ENCODE data around the gene FILIP1. TPM values are rescaled to one million over a fixed set of nuclear protein-coding genes. Genes with fewer than 3 reads are reported as not detected.

The FILIP1 gene
- total RNA-seq, 1 experiment from 2014 or later = 2.4 TPM

DNA sequence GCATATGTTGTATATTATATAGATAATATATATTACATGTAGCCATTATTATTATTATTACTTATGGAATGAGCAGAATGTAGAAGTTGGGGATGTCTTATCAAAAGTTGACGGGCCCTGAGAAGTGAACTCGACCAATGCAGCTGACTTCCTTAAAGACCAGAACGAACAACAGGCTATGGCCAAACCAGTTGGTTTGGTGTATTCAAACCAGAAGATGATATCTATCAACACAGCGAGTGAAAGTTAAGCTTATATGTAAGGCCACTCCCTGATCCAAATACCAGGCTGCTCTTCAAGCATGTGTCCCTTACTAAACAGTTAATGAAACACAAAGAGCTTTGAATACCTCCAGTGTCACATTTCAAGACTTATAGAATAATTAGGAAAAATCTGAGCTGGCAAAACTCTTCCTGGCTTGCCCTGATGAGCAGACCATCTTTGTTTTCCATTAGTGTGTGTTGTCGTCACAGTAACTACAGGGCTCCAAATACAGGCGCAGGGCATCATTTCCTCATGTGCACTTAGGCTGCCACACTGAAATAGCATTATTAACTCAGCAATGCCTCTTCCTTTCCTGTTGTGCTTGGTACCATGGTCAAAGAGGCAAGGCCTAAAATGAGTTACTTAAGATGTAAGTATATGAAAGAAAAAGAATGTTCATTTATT is 6.6 kb downstream of the FILIP1 start:
- Histone ChIP-seq H3K27me3 (replicated peaks) (no peaks in the 10 kb centered on the region), H3K27ac (no peak overlapping the region), H3K4me3 (no peak overlapping the region), H3K9me3 (replicated peaks) (no peaks in the 10 kb centered on the region), H3K4me1 (replicated peaks) (no peaks in the 10 kb centered on the region), H3K36me3 (no peaks in the 10 kb centered on the region)
- DNase-seq (ENCODE audit: low read depth in 1 of 2, low spot score in 2 of 2) = no peak

DNA sequence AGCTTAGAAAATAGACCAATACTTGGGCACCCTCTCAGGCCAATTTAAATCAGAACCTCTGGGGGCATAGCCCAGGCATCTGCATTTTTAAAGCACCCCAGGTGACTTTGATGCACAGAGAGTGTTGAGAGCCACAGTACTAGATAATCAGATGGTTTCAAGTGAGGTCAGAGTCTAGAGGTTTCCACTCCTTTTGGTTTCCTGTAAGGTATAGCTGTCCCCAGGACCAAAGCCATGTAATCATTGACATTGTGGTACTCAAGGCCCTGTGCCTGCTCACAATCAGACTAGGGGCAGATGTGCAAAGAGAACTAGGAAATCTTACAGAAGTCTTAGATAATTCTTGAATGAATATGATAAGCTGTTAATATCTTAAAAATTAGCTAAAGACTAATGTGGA is 9.1 kb downstream of the FILIP1 start:
- Histone ChIP-seq H3K27ac (no peak overlapping the region), H3K4me3 (no peak overlapping the region), H3K27me3 (replicated peaks) (no peaks in the 10 kb centered on the region), H3K9me3 (replicated peaks) (no peaks in the 10 kb centered on the region), H3K4me1 (replicated peaks) (no peaks in the 10 kb centered on the region), H3K36me3 (no peaks in the 10 kb centered on the region)
- no peak for DNase-seq (ENCODE audit: low read depth in 1 of 2, low spot score in 2 of 2)

DNA sequence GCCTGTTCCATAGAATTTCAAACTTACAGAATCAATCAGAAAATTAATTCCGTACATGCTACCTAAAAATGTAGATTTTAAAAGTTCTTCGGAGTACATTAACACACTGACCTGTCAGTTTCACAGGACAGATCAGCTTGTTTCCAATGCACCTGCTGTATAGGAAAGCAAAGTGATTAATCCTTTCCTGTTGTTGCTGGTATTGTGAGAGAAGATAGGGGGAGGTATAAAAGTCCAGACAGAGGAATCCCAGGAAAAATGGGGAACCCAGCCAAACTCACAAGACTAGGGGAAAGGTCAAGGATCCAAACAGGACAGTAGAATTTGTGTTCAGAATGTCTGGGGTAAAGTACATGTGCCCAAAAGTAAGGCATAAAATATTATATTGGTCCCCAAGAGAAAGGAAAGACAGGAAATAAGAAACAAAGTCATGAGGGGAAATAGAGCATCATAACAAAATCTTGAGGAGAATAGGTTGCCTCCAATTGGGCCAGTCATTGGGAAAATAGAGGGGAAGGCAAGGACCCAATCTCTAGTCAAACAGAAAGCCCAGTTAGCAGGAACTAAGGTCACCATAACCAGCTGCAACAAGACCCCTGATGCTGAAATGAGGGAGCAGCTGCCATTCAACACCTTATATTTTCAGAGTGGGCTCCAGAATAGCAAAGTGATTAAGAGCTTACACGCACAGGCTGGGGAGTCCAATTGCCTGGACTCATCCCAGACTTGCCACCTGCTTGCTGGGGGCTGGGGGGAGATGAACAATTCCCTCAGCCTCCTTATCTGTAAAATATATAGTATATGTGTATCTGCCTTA is 10.3 kb downstream of the FILIP1 start:
- H3K27ac ChIP-seq = no peak overlapping the region
- no peaks in the 10 kb centered on the region for H3K36me3 ChIP-seq
- H3K4me1 ChIP-seq (replicated peaks) = no peaks in the 10 kb centered on the region
- H3K27me3 ChIP-seq (replicated peaks) = no peaks in the 10 kb centered on the region
- no peak for DNase-seq (ENCODE audit: low read depth in 1 of 2, low spot score in 2 of 2)
- H3K9me3 ChIP-seq (replicated peaks) = no peaks in the 10 kb centered on the region
- H3K4me3 ChIP-seq = no peak overlapping the region

DNA sequence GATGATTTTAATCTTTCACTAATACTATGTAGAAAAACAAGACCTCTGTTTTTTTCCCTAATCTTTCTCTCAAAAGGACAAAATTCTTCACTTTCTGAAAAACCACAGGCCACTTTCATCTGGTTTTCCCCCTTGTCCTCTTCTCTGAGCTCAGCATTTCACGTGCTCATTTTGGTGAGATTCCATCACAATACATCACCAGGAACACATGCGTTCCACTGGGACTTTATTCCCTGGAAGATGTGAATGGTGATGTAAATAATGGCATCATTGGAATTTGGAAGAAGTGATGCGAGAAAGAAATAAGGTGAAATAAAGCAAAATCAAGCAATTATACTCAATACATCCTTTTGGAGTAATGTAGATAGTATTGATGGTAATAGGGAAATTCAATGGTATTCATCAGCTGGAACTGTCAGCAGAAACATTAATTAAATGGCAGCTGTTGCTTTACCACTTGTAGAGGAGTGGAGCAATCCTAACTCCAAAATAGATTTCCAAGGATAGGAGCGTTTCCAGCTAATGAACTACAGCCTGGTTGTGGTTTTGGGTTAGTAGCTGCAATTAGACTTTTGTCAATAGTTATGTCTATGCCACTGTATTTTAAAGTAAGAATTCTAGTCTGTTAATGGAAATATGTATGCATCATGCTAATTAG is 11.5 kb downstream of the FILIP1 start:
- DNase-seq (ENCODE audit: low read depth in 1 of 2, low spot score in 2 of 2) = no peak
- Histone ChIP-seq H3K4me3 (no peak overlapping the region), H3K27ac (no peak overlapping the region), H3K9me3 (replicated peaks) (no peaks in the 10 kb centered on the region), H3K27me3 (replicated peaks) (0 out of 2 replicates have a peak, but pooled peaks cover under 1% of the 10 kb centered on the region), H3K4me1 (replicated peaks) (no peaks in the 10 kb centered on the region), H3K36me3 (no peaks in the 10 kb centered on the region)

DNA sequence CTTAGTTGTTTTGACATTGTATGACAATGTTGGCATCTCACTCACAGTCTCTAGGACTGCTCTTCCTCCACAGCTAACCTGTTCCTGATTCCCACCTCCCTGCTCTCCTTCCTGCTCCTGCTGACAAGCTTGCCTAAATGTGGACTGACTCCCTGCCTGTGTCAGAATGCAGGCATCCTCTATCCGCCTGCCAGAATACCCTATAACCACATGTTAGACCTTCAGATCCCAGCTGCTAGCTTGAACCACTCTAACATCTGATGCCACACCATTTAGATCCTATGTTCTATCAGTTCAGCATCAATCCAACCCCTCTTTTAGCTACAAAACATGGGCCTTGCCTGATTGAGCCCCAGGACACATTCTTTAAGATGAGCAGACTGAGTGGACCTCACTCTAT is 12.2 kb downstream of the FILIP1 start:
- H3K27me3 ChIP-seq (replicated peaks) = 0 out of 2 replicates have a peak, but pooled peaks cover 2% of the 10 kb centered on the region
- H3K27ac ChIP-seq = no peak overlapping the region
- no peak for DNase-seq (ENCODE audit: low read depth in 1 of 2, low spot score in 2 of 2)
- H3K4me3 ChIP-seq = no peak overlapping the region
- H3K4me1 ChIP-seq (replicated peaks) = no peaks in the 10 kb centered on the region
- H3K36me3 ChIP-seq = no peaks in the 10 kb centered on the region
- no peaks in the 10 kb centered on the region for H3K9me3 ChIP-seq (replicated peaks)

DNA sequence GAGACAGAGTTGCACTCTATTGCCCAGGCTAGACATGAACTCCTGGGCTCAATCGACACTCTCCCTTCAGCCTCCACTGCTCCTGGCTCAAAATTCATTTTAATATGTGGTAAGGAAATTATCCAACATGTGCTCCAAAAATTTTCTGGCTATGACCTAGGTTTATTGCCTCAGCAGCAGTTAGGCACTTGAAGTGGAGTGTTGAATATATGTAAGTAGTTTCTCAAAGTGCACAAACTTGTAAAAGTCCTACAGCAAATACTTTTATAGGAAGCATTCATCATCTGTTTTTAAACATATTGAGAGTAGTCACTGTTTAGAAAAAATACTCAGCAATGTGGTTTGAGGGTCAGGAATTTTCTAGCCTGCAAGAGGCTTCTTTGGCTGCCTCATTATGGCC is 13.2 kb downstream of the FILIP1 start:
- DNase-seq (ENCODE audit: low read depth in 1 of 2, low spot score in 2 of 2) = no peak
- Histone ChIP-seq H3K36me3 (no peaks in the 10 kb centered on the region), H3K27ac (no peak overlapping the region)

DNA sequence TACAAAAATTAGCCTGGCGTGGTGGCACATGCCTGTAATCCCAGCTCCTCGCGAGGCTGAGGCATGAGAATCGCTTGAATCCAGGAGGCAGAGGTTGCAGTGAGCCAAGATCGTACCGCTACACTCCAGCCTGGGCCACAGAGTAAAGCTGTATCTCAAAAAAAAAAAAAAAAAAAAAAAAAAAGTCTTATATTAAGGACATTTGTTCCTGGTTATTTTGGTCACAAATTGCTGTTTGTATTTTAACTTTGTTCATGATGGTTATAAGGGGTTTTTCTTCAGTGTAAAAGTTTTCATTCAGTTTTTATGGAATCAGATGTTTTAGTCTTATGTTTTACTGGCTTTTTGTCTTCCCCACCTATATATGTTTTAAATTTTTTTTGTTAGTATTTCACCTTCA is 13.9 kb downstream of the FILIP1 start:
- Histone ChIP-seq H3K36me3 (no peaks in the 10 kb centered on the region), H3K4me1 (replicated peaks) (no peaks in the 10 kb centered on the region), H3K27ac (no peak overlapping the region), H3K27me3 (replicated peaks) (0 out of 2 replicates have a peak, but pooled peaks cover 2% of the 10 kb centered on the region), H3K4me3 (no peak overlapping the region), H3K9me3 (replicated peaks) (no peaks in the 10 kb centered on the region)
- DNase-seq (ENCODE audit: low read depth in 1 of 2, low spot score in 2 of 2) = no peak

More for the DNA sequence above, 13.2 kb downstream of the FILIP1 start:
- Histone ChIP-seq H3K4me3 (no peak overlapping the region), H3K27me3 (replicated peaks) (0 out of 2 replicates have a peak, but pooled peaks cover 2% of the 10 kb centered on the region), H3K9me3 (replicated peaks) (no peaks in the 10 kb centered on the region), H3K4me1 (replicated peaks) (no peaks in the 10 kb centered on the region)

DNA sequence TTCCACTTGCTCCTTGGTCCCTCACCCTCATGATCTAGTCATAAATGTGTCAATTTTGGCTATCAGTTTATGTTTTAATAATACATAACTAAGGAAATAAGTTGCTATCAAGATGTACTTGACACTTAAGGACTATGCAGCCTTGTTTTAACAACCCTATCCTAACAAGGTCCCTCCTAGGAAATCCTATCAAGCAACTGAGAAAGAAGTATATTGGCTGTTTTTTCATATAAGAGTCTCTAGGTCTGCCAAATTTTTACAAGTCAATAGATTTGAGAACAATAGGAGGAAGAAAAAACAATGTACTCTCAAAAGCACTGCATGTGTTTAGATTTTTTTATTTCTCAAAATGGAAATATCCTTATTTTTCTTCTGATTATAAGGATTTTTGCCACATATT is 14.7 kb downstream of the FILIP1 start:
- H3K27ac ChIP-seq = no peak overlapping the region
- no peaks in the 10 kb centered on the region for H3K9me3 ChIP-seq (replicated peaks)
- DNase-seq (ENCODE audit: low read depth in 1 of 2, low spot score in 2 of 2) = no peak
- no peak overlapping the region for H3K4me3 ChIP-seq
- H3K4me1 ChIP-seq (replicated peaks) = no peaks in the 10 kb centered on the region
- H3K36me3 ChIP-seq = no peaks in the 10 kb centered on the region
- H3K27me3 ChIP-seq (replicated peaks) = 0 out of 2 replicates have a peak, but pooled peaks cover 2% of the 10 kb centered on the region

DNA sequence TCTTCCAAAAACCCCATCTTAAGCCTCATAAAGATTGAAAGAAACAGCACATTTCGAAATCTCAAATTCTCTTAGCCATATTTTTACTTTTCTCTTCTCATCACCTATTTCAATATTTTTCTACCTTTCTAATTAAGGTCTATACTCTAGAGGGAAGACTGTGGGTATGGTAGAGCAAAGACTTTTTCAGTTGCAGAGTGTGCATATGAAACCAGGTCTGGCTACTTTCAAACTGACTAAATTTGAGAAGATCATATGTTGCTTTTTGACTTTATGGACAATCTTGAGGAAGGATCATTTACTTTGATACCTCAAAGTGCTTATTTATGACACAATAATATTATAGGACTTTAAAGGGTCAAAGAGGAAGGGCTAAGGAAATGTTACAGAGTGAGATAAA is 20.7 kb downstream of the FILIP1 start:
- no peaks in the 10 kb centered on the region for H3K9me3 ChIP-seq (replicated peaks)
- no peak overlapping the region for H3K4me3 ChIP-seq
- H3K36me3 ChIP-seq = no peaks in the 10 kb centered on the region
- H3K27me3 ChIP-seq (replicated peaks) = 0 out of 2 replicates have a peak, but pooled peaks cover 2% of the 10 kb centered on the region
- no peak for DNase-seq (ENCODE audit: low read depth in 1 of 2, low spot score in 2 of 2)
- no peaks in the 10 kb centered on the region for H3K4me1 ChIP-seq (replicated peaks)
- H3K27ac ChIP-seq = no peak overlapping the region

DNA sequence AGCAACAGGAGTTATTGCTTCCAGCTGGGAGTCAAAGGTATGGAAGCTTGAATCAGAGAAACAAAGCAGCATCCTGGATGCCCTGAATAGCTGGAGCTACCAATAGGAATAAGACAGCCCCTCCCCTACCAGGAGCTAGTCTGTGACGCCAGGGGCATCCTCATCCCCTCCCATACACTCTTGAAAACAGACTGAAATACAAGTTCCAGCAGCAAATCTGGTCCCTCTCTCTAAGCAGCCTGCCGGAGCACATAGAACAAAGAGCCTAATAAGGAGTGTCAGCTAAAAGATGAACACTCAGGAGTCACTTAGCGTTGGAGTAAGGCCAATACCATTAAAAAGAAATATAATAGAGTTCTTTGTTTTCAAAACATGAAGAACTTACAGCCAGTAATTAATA is 25.6 kb downstream of the FILIP1 start:
- Histone ChIP-seq H3K4me3 (no peak overlapping the region), H3K27ac (no peak overlapping the region), H3K27me3 (replicated peaks) (no peaks in the 10 kb centered on the region)

DNA sequence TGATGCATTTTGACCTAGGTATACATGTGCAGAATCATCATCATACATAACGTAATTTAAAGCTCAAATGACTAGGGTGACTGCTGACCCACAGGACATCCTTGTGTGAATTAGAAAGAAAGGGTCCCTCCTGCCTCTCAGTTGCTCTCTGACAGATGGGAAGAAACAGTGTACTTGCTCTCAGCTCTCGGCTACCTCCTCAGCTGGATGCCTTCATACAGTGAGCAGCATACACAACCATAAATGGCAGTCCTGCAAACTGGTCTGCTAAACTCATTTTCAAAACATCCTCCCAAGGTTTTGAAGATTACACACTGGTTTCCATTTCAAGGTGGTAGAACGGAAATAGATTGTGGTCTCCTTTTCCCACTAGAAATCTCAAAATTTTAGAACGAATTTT is 26.3 kb downstream of the FILIP1 start:
- Histone ChIP-seq H3K4me1 (replicated peaks) (no peaks in the 10 kb centered on the region), H3K27ac (no peak overlapping the region), H3K4me3 (no peak overlapping the region), H3K27me3 (replicated peaks) (no peaks in the 10 kb centered on the region), H3K9me3 (replicated peaks) (no peaks in the 10 kb centered on the region; the same call in 1 of the 2 replicates), H3K36me3 (no peaks in the 10 kb centered on the region)
- DNase-seq (ENCODE audit: low read depth in 1 of 2, low spot score in 2 of 2) = no peak

More for the DNA sequence above, 25.6 kb downstream of the FILIP1 start:
- H3K4me1 ChIP-seq (replicated peaks) = no peaks in the 10 kb centered on the region
- DNase-seq (ENCODE audit: low read depth in 1 of 2, low spot score in 2 of 2) = no peak
- no peaks in the 10 kb centered on the region; the same call in 1 of the 2 replicates for H3K9me3 ChIP-seq (replicated peaks)
- H3K36me3 ChIP-seq = no peaks in the 10 kb centered on the region

DNA sequence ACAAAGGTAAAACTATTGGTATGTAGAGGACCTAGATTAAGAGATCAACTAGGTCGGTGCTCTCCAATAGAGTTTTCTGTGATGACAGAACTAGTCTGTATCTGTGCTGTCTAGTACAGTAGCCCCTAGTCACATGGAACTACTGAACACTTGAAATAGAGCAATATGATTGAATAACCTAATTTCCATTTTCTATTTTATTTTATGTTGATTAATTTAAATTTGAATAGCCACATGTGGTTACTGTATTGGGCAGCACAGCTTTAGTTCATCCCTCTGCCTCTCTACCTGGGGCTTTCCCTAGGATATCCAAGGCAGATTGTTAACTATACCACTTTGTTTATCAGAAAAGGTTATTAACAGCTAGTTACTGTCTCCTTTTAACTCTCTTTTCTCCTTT is 27.0 kb downstream of the FILIP1 start:
- Histone ChIP-seq H3K27ac (no peak overlapping the region), H3K4me3 (no peak overlapping the region), H3K9me3 (replicated peaks) (no peaks in the 10 kb centered on the region; the same call in 1 of the 2 replicates), H3K27me3 (replicated peaks) (no peaks in the 10 kb centered on the region), H3K4me1 (replicated peaks) (no peaks in the 10 kb centered on the region), H3K36me3 (no peaks in the 10 kb centered on the region)
- DNase-seq (ENCODE audit: low read depth in 1 of 2, low spot score in 2 of 2) = no peak

DNA sequence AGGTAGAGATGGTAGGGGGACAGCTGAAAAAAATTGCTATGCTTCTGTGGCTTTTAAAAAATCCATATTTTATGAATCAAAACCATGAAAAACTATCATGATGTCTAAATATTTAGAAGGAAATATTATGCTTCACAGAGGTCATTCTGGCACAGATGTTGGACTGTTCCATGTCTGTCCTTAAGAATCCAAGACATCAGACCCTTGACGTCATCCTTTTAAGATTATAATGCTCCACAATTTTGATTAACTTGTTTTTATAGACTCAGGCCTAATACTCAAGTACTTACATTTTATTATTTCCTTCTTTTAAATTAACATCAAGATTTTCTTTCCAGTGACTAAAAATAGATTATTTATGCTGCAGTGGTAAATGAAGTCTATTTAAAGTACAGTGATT is 29.7 kb downstream of the FILIP1 start:
- H3K27ac ChIP-seq = no peak overlapping the region
- no peaks in the 10 kb centered on the region; the same call in 1 of the 2 replicates for H3K9me3 ChIP-seq (replicated peaks)
- H3K4me3 ChIP-seq = no peak overlapping the region
- DNase-seq (ENCODE audit: low read depth in 1 of 2, low spot score in 2 of 2) = no peak
- no peaks in the 10 kb centered on the region for H3K27me3 ChIP-seq (replicated peaks)
- no peaks in the 10 kb centered on the region for H3K36me3 ChIP-seq
- H3K4me1 ChIP-seq (replicated peaks) = no peaks in the 10 kb centered on the region

DNA sequence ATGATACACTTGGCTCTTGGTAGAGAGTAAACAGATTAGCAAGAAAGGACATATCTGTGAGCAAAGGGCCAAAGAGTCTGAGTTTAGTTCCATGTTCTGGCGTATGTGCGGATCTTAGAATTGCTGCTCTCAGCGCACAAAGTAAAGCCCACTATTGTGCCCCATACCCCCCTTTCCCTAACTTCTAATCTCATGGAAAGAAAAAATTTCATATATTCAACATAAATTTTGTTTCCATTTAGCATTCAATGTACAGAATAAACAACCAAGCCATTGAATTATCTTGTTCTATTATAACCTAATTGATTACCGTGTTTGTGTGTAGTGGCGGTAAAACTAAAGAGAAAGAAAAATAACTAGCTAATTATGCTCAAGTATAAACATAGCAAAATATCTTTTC is 30.5 kb downstream of the FILIP1 start:
- no peaks in the 10 kb centered on the region for H3K4me1 ChIP-seq (replicated peaks)
- no peak overlapping the region for H3K4me3 ChIP-seq
- no peaks in the 10 kb centered on the region for H3K27me3 ChIP-seq (replicated peaks)
- no peaks in the 10 kb centered on the region; the same call in 1 of the 2 replicates for H3K9me3 ChIP-seq (replicated peaks)
- no peak overlapping the region for H3K27ac ChIP-seq
- no peaks in the 10 kb centered on the region for H3K36me3 ChIP-seq
- no peak for DNase-seq (ENCODE audit: low read depth in 1 of 2, low spot score in 2 of 2)

All from SJSA1 (cell line).